Neural progenitor cell (in vitro differentiated cells): Measurements from ENCODE around the gene KRT80. TPM values are rescaled to one million over a fixed set of nuclear protein-coding genes. Genes with fewer than 3 reads are reported as not detected.
A peak's percentile ranks its signal among the peaks of the same experiment; 100 is the strongest.

Experiments used
- DNase-seq: peaks from one replicate; pipeline ENCODE4 v3.0.0-alpha.2; 2016; ENCODE audit warnings: low spot score
- H2AFZ ChIP-seq: fragments of 200-600 bp; sonication (generic); replicated peaks from 2 replicates; pipeline ENCODE4 v1.6.1; 2016; ENCODE audit warnings: antibody characterized with exemption
- H3F3A ChIP-seq: fragments of 200-600 bp; sonication (generic); 2 replicates; pipeline ENCODE4 v1.6.1; 2016; ENCODE audit warnings: antibody characterized with exemption, low read depth
- H3K27ac ChIP-seq: fragments of 200-600 bp; sonication (generic); 2 replicates; pipeline ENCODE4 v1.5.1; 2016; ENCODE audit warnings: mild to moderate bottlenecking
- H3K27me3 ChIP-seq: fragments of 200-600 bp; sonication (generic); 2 replicates; pipeline ENCODE4 v1.6.1; 2016; ENCODE audit warnings: mild to moderate bottlenecking, moderate library complexity
- H3K36me3 ChIP-seq: fragments of 200-600 bp; sonication (generic); 2 replicates; pipeline ENCODE4 v1.5.1; 2016
- H3K4me1 ChIP-seq: fragments of 200-600 bp; sonication (generic); 2 replicates; pipeline ENCODE4 v1.6.1; 2016; ENCODE audit warnings: mixed run types
- H3K4me2 ChIP-seq: fragments of 200-600 bp; sonication (generic); 2 replicates; pipeline ENCODE4 v1.6.1; 2016
- H3K4me3 ChIP-seq: fragments of 200-600 bp; sonication (generic); 2 replicates; pipeline ENCODE4 v1.5.1; 2016
- H3K79me2 ChIP-seq: fragments of 200-600 bp; sonication (generic); 2 replicates; pipeline ENCODE4 v1.6.1; 2016; ENCODE audit warnings: low read depth
- H3K9ac ChIP-seq: fragments of 200-600 bp; sonication (generic); 2 replicates; pipeline ENCODE4 v1.6.1; 2016
- H3K9me3 ChIP-seq: fragments of 200-600 bp; sonication (generic); 2 replicates; pipeline ENCODE4 v1.5.1; 2016; ENCODE audit warnings: low read depth
- H4K20me1 ChIP-seq: fragments of 200-600 bp; sonication (generic); 2 replicates; pipeline ENCODE4 v1.6.1; 2016; ENCODE audit warnings: low read depth
- H3K27ac Mint-ChIP-seq: 3 replicates; pipeline ENCODE4 v1.8.0; 2021; ENCODE audit warnings: mixed read lengths
- H3K27me3 Mint-ChIP-seq: 2 replicates; pipeline ENCODE4 v1.8.0; 2022; ENCODE audit warnings: low read depth, mild to moderate bottlenecking, inconsistent platforms, moderate library complexity, mixed read lengths; ENCODE audit not compliant: insufficient read depth
- H3K36me3 Mint-ChIP-seq: 3 replicates; pipeline ENCODE4 v1.8.0; 2021; ENCODE audit warnings: mixed read lengths
- H3K4me1 Mint-ChIP-seq: 3 replicates; pipeline ENCODE4 v1.8.0; 2021; ENCODE audit warnings: mixed read lengths
- H3K4me3 Mint-ChIP-seq: 3 replicates; pipeline ENCODE4 v1.8.0; 2021; ENCODE audit warnings: mild to moderate bottlenecking, moderate library complexity, mixed read lengths
- H3K9me3 Mint-ChIP-seq: 3 replicates; pipeline ENCODE4 v1.8.0; 2020; ENCODE audit warnings: mixed read lengths
- CTCF ChIP-seq: fragments of 200-600 bp; sonication (generic); IDR thresholded peaks from 2 replicates; pipeline ENCODE4 v1.5.1; 2017; ENCODE audit warnings: antibody characterized with exemption, mild to moderate bottlenecking
- EZH2 ChIP-seq: fragments of 200-600 bp; sonication (generic); IDR thresholded peaks from 2 replicates; pipeline ENCODE4 v1.6.1; 2017; ENCODE audit warnings: antibody characterized with exemption, mild to moderate bottlenecking, moderate library complexity
- EZH2phosphoT487 ChIP-seq: fragments of 200-600 bp; sonication (generic); IDR thresholded peaks from 2 replicates; pipeline ENCODE4 v1.6.1; 2017; ENCODE audit warnings: antibody characterized with exemption
- total RNA-seq: library from RNA; depleted of rRNA; stranded (reverse); fragments of >200 nt; gene quantifications from 2 replicates; pipeline ENCODE4 v1.2.3, GENCODE V29; 2015; ENCODE audit warnings: low replicate concordance

Gene KRT80
- total RNA-seq, 1 donor from 2014 or later, result not detected

GRCh38 chr12:52180971-52181628 lies 10.7 kb downstream of the KRT80 start:
- Histone ChIP-seq H3K27ac (no peak overlapping the region), H3K79me2 (no peaks in the 10 kb centered on the region), H3K4me3 (no peak overlapping the region), H3K27me3 (no peaks in the 10 kb centered on the region), H2AFZ (peak overlapping the region; percentile 55), H3K4me1 (peaks cover 28% of the 10 kb centered on the region), H3K9ac (no peak overlapping the region), H3K36me3 (no peaks in the 10 kb centered on the region), H4K20me1 (no peaks in the 10 kb centered on the region), H3F3A (peaks cover 8% of the 10 kb centered on the region), H3K4me2 (peak overlapping the region; percentile 44), H3K9me3 (no peaks in the 10 kb centered on the region)
- H3K27ac Mint-ChIP-seq, result peak overlapping the region; percentile 35
- peaks cover 6% of the 10 kb centered on the region for H3K27me3 Mint-ChIP-seq
- no peak for DNase-seq
- H3K36me3 Mint-ChIP-seq, result no peaks in the 10 kb centered on the region
- no peaks in the 10 kb centered on the region for H3K9me3 Mint-ChIP-seq
- H3K4me1 Mint-ChIP-seq, result peaks cover 34% of the 10 kb centered on the region
- TF ChIP-seq EZH2 (no peak), EZH2phosphoT487 (no peak)
- peak overlapping the region; percentile 53 for H3K4me3 Mint-ChIP-seq

DNA sequence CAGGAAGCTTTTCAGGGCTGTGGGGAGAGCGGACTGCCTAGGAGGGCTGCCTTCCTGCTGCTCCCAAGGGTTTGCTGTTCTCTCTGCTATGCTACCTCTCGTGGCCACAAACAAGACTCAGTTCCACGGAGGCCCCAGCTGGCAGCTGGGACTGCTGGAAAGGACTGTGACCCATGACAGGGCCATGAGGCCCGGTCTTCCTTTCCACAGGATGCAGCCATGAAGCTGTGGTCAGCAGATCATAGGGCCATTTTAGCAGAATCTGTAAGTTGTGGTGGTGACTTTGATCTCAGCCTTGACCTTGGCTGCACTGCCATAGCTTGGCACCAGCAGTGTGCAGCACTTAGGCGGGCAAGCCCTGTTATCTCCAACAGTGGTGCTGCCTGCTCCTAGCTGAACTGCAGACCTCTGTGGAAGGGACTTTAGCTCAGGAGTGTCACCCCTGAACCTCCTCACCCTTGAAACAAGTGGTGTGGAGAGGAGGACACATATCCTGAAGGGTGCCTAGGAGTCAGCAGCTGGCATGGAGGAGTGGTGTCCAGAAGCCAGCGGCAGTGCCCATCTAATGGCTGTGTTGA lies 12.3 kb downstream of the KRT80 start:
- Histone ChIP-seq H4K20me1 (no peaks in the 10 kb centered on the region), H3K79me2 (no peaks in the 10 kb centered on the region), H3K4me1 (peaks cover 35% of the 10 kb centered on the region), H3K27me3 (no peaks in the 10 kb centered on the region), H3K9ac (no peak overlapping the region), H3K4me2 (no peak overlapping the region), H3F3A (peaks cover 8% of the 10 kb centered on the region), H3K9me3 (no peaks in the 10 kb centered on the region), H3K4me3 (no peak overlapping the region), H3K36me3 (no peaks in the 10 kb centered on the region), H2AFZ (no peak overlapping the region), H3K27ac (no peak overlapping the region)
- Mint-ChIP-seq H3K36me3 (no peaks in the 10 kb centered on the region), H3K27ac (no peak overlapping the region), H3K4me1 (peaks cover 36% of the 10 kb centered on the region), H3K4me3 (no peak overlapping the region), H3K27me3 (peaks cover 6% of the 10 kb centered on the region), H3K9me3 (no peaks in the 10 kb centered on the region)
- no peak for TF ChIP-seq EZH2
- TF ChIP-seq EZH2phosphoT487, result no peak
- no peak for TF ChIP-seq CTCF
- no peak for DNase-seq

GRCh38 chr12:52178984-52179383 lies 12.8 kb downstream of the KRT80 start:
- no peaks in the 10 kb centered on the region for H3K36me3 Mint-ChIP-seq
- Histone ChIP-seq H3K27me3 (no peaks in the 10 kb centered on the region), H3K9me3 (no peaks in the 10 kb centered on the region), H4K20me1 (no peaks in the 10 kb centered on the region), H3K27ac (no peak overlapping the region), H3F3A (peaks cover 8% of the 10 kb centered on the region), H3K4me3 (no peak overlapping the region), H3K9ac (no peak overlapping the region), H2AFZ (no peak overlapping the region), H3K4me2 (no peak overlapping the region), H3K4me1 (peaks cover 35% of the 10 kb centered on the region), H3K36me3 (no peaks in the 10 kb centered on the region), H3K79me2 (no peaks in the 10 kb centered on the region)
- no peak overlapping the region for H3K4me3 Mint-ChIP-seq
- TF ChIP-seq EZH2 (no peak), CTCF (no peak), EZH2phosphoT487 (no peak)
- peaks cover 36% of the 10 kb centered on the region for H3K4me1 Mint-ChIP-seq
- peaks cover 10% of the 10 kb centered on the region for H3K27me3 Mint-ChIP-seq
- H3K27ac Mint-ChIP-seq, result no peak overlapping the region
- no peak for DNase-seq
- no peaks in the 10 kb centered on the region for H3K9me3 Mint-ChIP-seq

GRCh38 chr12:52178443-52178842 lies 13.4 kb downstream of the KRT80 start:
- no peaks in the 10 kb centered on the region for H3K79me2 ChIP-seq
- H3K36me3 ChIP-seq, result no peaks in the 10 kb centered on the region
- Mint-ChIP-seq H3K9me3 (no peaks in the 10 kb centered on the region), H3K27ac (no peak overlapping the region), H3K27me3 (peaks cover 10% of the 10 kb centered on the region), H3K4me3 (no peak overlapping the region), H3K4me1 (peaks cover 36% of the 10 kb centered on the region), H3K36me3 (no peaks in the 10 kb centered on the region)
- DNase-seq, result no peak
- no peak overlapping the region for H3K27ac ChIP-seq
- no peak for TF ChIP-seq EZH2
- H3K9ac ChIP-seq, result no peak overlapping the region
- H3F3A ChIP-seq, result peaks cover 8% of the 10 kb centered on the region
- H3K4me2 ChIP-seq, result no peak overlapping the region
- peaks cover 32% of the 10 kb centered on the region for H3K4me1 ChIP-seq
- H4K20me1 ChIP-seq, result no peaks in the 10 kb centered on the region
- H3K9me3 ChIP-seq, result no peaks in the 10 kb centered on the region
- H3K4me3 ChIP-seq, result no peak overlapping the region
- no peak overlapping the region for H2AFZ ChIP-seq
- H3K27me3 ChIP-seq, result no peaks in the 10 kb centered on the region
